Kidney glomerular epithelial cell (primary cell): ENCODE data around the gene COL7A1.

ENCODE experiments used
- DNase-seq: peaks from one replicate; lab custom pipeline; 2025; lab: John Stamatoyannopoulos, UW

Gene COL7A1

DNA sequence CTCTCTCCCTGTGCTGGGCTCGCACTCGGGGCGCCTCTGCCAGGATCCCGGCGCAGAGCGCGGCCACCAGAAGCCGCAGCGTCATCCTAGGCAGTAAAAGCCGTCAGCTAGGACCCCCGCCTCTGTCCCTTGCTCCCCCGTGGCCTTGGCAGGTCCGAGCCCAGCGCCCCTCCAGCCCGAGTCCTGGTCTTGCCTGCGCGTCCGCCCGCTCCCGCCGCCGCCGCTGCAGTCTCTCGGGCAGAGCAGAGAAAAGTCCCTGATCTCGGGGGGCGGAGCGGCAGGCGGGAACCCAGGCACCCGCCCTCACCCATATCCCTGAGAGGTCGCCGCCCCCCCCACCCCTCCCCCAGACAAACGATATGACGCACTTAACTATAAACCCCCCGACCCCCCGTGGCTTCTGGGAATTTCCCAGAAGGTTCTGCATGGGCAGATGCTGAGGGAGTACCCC lies at the start of gene COL7A1:
COL7A1 (minus strand) TSS at position 255 of the 451 bp plus-strand sequence; CDS start at position 85, 170 bp downstream.
- DNase-seq = no peak

DNA sequence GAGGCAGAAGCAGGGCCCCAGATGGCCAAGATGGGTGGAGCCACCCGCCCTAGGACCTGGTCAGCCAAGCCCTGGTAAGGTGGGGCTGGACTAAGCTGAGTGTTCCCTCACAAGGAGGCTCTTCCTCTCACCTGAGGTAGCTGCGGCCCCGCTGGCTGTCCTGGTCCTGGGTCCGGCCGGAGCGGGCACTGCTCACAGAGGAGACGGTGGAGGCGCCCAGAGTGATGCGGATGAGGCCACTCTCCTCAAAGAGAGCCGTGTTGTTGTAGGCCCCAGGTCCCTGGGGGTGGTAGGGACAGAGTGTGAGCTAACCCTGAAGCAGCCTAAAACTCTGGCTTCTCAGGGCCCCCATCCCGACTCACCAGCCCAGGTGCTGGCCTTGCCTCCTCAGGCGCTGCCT lies 47.5 kb upstream of the COL7A1 start:
- DNase-seq = no peak

DNA sequence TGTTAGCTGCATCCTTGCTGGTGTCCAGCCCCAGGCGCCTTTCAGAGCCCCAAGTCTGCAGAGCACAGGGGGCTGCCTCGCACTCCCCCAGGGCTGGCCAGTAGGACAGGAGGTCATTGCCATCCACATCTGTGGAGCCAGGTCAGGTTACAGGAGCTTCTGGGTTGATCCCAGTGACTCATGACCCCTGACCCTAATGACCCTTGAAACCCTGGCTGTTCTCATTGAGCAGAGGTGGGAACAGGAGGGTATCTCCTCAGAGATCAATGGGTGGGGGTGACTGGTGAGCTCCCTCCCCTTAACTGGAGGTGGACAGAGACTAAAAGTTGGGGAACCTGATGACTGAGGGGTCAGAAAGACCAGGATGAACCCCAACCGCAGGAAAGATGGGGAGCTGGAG lies 46.3 kb upstream of the COL7A1 start:
- DNase-seq = no peak

GRCh38 chr3:48639944-48640606 lies 44.9 kb upstream of the COL7A1 start:
- DNase-seq = no peak

GRCh38 chr3:48637305-48637704 lies 42.2 kb upstream of the COL7A1 start:
- no peak for DNase-seq

GRCh38 chr3:48636149-48636655 lies 41.1 kb upstream of the COL7A1 start:
- DNase-seq = no peak

- peak; percentile 83 for DNase-seq
Measured at GRCh38 chr3:48635222-48636021, 40.3 kb upstream of the COL7A1 start, which contains the start of gene SLC26A6. Gene SLC26A6, minus strand, starts transcription at chr3:48635461. Its CDS starts 68 bp downstream, at chr3:48635393.

GRCh38 chr3:48634661-48635221 lies 39.6 kb upstream of the COL7A1 start:
- DNase-seq = peak; percentile 58

DNA sequence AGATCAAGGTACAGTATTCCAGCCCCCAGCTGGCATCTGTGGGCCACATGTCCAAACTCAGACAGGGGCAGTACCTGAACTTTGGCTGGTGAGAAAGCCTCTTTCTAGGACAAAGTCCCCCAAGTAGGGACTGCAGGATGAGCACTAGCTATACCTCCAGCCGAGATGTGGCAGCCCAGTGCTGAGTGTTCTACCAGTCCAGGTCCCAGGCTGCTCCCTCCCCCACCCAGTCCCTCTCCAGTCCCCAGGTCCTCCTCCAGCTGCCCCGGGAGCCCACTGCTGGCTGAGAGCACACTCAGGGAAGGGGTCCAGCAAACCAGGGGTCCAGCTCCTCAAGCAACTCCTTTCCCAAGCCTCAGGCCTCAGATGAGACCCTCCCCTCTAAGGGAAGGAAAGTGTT lies 38.6 kb upstream of the COL7A1 start:
- DNase-seq = no peak

DNA sequence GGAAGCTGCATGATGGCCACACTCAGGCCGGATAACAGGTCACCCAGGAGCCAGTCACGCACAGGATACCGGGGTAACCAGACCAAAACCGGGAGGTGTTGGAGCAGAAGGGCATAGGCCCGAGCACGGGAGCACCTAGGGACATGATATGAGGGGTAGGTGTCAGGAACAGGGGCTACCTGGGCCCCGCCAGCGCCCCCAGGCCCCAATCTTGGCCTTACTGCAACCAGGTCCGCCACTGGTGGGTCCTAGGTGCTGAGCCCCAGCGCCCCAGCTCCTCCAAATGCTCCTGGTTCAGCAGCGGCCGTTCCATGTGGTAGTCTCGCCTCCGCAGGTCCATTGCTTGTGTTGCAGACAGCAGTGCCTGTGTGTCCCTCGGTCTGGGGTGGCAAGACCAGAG lies 38.1 kb upstream of the COL7A1 start:
- DNase-seq = no peak

- no peak for DNase-seq
Measured at GRCh38 chr3:48631516-48632448, 36.7 kb upstream of the COL7A1 start.

DNA sequence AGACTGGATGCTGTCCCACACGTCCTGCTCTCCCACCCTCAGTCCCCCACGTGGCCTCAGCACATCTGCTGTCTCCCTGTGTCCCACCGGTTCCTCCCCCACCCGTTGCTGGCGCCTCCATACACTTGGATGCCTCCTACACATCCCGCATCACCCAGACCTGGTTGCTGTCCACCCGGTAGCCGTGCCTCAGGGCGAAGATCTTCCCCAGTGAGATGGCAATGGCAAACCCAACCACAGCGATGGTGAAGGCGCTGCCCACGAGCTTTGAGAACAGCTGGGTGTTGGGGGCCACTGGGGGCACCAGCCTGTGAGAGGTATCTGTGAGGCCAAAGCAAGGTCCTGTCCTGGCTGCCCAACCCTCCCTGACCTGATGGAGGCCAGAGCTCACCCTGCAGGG lies 35.7 kb upstream of the COL7A1 start:
- no peak for DNase-seq

- no peak for DNase-seq
Measured at GRCh38 chr3:48630407-48630806, 35.3 kb upstream of the COL7A1 start.

DNA sequence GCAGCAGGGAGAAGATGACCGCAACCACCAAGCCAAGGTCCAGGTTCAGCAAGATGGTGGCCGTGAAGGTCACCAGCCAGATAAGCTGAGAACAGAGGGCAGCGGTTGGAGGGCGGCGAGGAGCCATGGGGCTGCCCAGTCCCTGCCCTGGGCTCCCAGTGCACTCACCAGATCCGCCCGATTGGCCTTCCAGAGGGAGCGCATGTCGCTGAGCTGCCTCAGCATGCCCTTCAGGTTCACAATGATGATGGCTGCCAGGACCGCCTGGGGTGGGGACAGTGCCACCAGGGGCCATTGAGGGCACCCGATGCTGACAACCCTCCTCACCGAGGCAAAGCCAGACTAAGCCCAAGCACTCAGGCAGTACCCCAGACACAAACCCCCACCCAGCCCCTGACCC lies 34.8 kb upstream of the COL7A1 start:
- no peak for DNase-seq

- DNase-seq = no peak
Measured at GRCh38 chr3:48628277-48629017, 33.3 kb upstream of the COL7A1 start.

- no peak for DNase-seq
Measured at GRCh38 chr3:48625600-48625999, 30.5 kb upstream of the COL7A1 start.

DNA sequence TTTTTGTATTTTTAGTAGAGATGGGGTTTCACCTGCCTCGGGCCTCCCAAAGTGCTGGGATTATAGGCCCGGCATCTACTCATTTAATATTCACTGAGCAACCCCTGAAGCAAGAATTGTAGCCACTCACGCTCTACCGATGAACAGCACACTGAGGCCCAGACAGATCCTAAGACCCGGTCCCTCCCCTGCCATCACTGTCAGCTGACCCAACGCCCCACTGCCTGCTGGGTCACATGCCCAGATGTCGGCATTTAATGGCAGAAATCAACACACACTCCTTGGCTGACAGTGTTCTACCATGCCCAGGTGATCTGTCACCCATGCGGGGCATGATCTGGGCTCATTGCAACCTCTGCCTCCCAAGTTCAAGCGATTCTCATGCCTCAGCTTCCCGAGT lies 29.6 kb upstream of the COL7A1 start:
- DNase-seq = no peak

- no peak for DNase-seq
Measured at GRCh38 chr3:48623851-48624547, 28.9 kb upstream of the COL7A1 start.

DNA sequence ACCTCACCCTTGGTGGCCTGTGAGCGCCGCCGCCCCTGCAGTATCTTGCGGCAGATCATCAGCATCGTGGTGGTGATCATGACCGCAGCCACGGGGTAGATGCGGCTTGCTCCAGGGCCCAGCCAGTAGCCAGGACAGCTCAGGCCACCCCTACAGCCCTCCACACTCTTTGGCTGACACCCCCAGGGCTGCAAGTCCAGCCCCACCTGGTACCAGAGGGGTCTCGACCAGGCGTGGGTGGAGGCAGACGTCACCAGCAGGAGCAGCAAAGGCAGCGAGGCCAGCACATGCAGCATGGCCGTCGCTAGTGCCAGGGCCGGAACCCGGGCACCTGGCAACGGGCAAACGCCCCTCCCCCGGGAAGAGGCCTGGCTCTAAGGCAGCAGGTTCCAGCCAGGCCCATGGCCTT lies 26.3 kb upstream of the COL7A1 start, which contains the start of gene TMEM89:
TMEM89 (minus strand) TSS at position 309 of the 409 bp plus-strand sequence; CDS start at position 296, 13 bp downstream.
- no peak for DNase-seq
